Skin epidermis (tissue), 12 donors: ENCODE results near the gene SPAG6.
A peak's percentile ranks its signal among the peaks of the same experiment; 100 is the strongest.
"Not testable (repeated sequence)": the region's sequence is repeated elsewhere in the genome, so short reads cannot be mapped to it uniquely, and the experiment has no call there.

Experiments used
- H3K27ac ChIP-seq, 21 experiments: fragments of 200-600 bp; sonication (generic) in 11 of 21; one replicate each; pipeline ENCODE4 v1.5.0; 2020; ENCODE audit warnings: mild to moderate bottlenecking in 3 of 21, inconsistent platforms in 2 of 21, moderate library complexity in 2 of 21
- H3K4me3 ChIP-seq, 7 experiments: fragments of 200-600 bp; sonication (generic) in 2 of 7; one replicate each; pipeline ENCODE4 v1.5.0; 2020; ENCODE audit warnings: inconsistent platforms in 2 of 7, mild to moderate bottlenecking in 2 of 7, moderate library complexity in 1 of 7

Gene SPAG6

GRCh38 chr10:22339761-22340328 lies 5.5 kb upstream of the SPAG6 start:
- peak overlapping the region; percentile 49 to 89 (median 66) for H3K4me3 ChIP-seq

GRCh38 chr10:22340329-22341189 lies 4.7 kb upstream of the SPAG6 start:
- Histone ChIP-seq H3K27ac (peak overlapping the region; percentile 70 to 97 (median 91)), H3K4me3 (peak overlapping the region; percentile 49 to 89 (median 66))

More at GRCh38 chr10:22339761-22340328, 5.5 kb upstream of the SPAG6 start:
- peak overlapping the region in 14 of 21 experiments; percentile 85 to 97 (median 90) for H3K27ac ChIP-seq

GRCh38 chr10:22341190-22341925 lies 3.9 kb upstream of the SPAG6 start:
- H3K27ac ChIP-seq: peak overlapping the region in 20 of 21 experiments; percentile 70 to 97 (median 90)
- H3K4me3 ChIP-seq: peak overlapping the region; percentile 49 to 89 (median 66)

- Histone ChIP-seq H3K4me3 (no peak overlapping the region), H3K27ac (no peak overlapping the region)
Measured at GRCh38 chr10:22341926-22342196, 3.4 kb upstream of the SPAG6 start.

GRCh38 chr10:22342421-22342820 lies 2.9 kb upstream of the SPAG6 start:
- H3K27ac ChIP-seq: no peak overlapping the region
- no peak overlapping the region for H3K4me3 ChIP-seq

- Histone ChIP-seq H3K27ac (no peak overlapping the region), H3K4me3 (no peak overlapping the region)
Measured at GRCh38 chr10:22343731-22344130, 1.6 kb upstream of the SPAG6 start.

GRCh38 chr10:22344249-22344648 lies 1.0 kb upstream of the SPAG6 start:
- Histone ChIP-seq H3K27ac (no peak overlapping the region), H3K4me3 (no peak overlapping the region)

- Histone ChIP-seq H3K27ac (no peak overlapping the region), H3K4me3 (peak overlapping the region in 3 of 7 experiments; percentile 20 to 24 (median 24))
Measured at GRCh38 chr10:22344781-22345300, 455 bp upstream of the SPAG6 start.

- no peak overlapping the region for H3K27ac ChIP-seq
- H3K4me3 ChIP-seq: peak overlapping the region in 1 of 7 experiments; percentile 20
Measured at GRCh38 chr10:22346096-22346661, 883 bp downstream of the SPAG6 start.

GRCh38 chr10:22349755-22350154 lies 4.5 kb downstream of the SPAG6 start:
- Histone ChIP-seq H3K27ac (no peak overlapping the region), H3K4me3 (no peak overlapping the region)

GRCh38 chr10:22351131-22351703 lies 5.9 kb downstream of the SPAG6 start:
- no peak overlapping the region for H3K27ac ChIP-seq

GRCh38 chr10:22356324-22356873 lies 11.1 kb downstream of the SPAG6 start:
- Histone ChIP-seq H3K4me3 (no peak overlapping the region), H3K27ac (no peak overlapping the region)

More at GRCh38 chr10:22351131-22351703, 5.9 kb downstream of the SPAG6 start:
- no peak overlapping the region for H3K4me3 ChIP-seq

GRCh38 chr10:22357770-22358169 lies 12.5 kb downstream of the SPAG6 start:
- not testable (repeated sequence) for H3K4me3 ChIP-seq, H3K27ac ChIP-seq

GRCh38 chr10:22363305-22363704 lies 18.0 kb downstream of the SPAG6 start:
- no peak overlapping the region for H3K4me3 ChIP-seq

GRCh38 chr10:22364407-22365140 lies 19.3 kb downstream of the SPAG6 start:
- Histone ChIP-seq H3K4me3 (no peak overlapping the region), H3K27ac (no peak overlapping the region)

More at GRCh38 chr10:22363305-22363704, 18.0 kb downstream of the SPAG6 start:
- no peak overlapping the region for H3K27ac ChIP-seq

GRCh38 chr10:22365233-22365632 lies 19.9 kb downstream of the SPAG6 start:
- Histone ChIP-seq H3K27ac (no peak overlapping the region), H3K4me3 (no peak overlapping the region)

- Histone ChIP-seq H3K4me3 (no peak overlapping the region), H3K27ac (no peak overlapping the region)
Measured at GRCh38 chr10:22365644-22366434, 20.5 kb downstream of the SPAG6 start.

- H3K27ac ChIP-seq: no peak overlapping the region
- H3K4me3 ChIP-seq: no peak overlapping the region
Measured at GRCh38 chr10:22366435-22366703, 21.1 kb downstream of the SPAG6 start.
